ENCODE results near the gene SLC4A11. TPM values are rescaled to one million over a fixed set of nuclear protein-coding genes. Genes with fewer than 3 reads are reported as not detected.
A peak's percentile ranks its signal among the peaks of the same experiment; 100 is the strongest.

SLC4A11 gene
- total RNA-seq, result 0.89 TPM

- intact Hi-C loops (cut with DNase I), result no loop called here
- DNase-seq (ENCODE audit: low spot score) (no peak), ATAC-seq (peak; percentile 34)
These were observed at the start of gene SLC4A11 for GRCh38 chr20:3239026-3239866. Gene SLC4A11 (minus strand): TSS chr20:3239190. CDS start chr20:3239137, 53 bp downstream.

DNA sequence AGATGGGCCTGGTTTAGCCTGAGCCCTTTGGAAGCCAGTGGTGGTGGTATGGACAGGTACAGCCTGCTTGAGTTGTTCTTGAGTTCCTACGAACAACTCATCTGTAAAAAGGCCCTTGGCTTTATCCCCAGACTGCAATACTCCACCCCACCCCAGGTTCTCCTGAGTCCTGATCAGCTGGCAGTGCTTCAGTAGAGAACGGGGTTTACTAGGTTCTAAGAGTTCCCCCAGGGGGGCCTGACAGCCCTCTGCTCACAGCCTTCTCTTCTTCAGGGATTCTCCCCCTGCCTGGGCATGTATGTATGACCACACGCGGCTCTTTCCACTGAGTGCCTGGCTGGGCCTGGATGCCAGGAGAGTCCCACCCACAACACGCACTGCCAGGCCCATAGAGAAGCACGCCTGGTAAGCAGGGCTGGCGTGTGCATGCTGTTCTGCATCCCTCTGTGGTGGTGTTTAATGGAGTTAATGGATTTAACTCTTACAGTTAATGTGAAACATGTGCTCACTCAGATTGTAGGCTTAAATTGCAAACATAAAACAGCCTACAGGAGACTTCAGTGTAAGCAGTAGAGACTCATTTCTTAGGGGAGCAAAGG lies 44.3 kb upstream of the SLC4A11 start:
- DNase-seq (ENCODE audit: low spot score), result no peak
- ATAC-seq, result no peak
- intact Hi-C loops (cut with DNase I), result no loop called here

DNA sequence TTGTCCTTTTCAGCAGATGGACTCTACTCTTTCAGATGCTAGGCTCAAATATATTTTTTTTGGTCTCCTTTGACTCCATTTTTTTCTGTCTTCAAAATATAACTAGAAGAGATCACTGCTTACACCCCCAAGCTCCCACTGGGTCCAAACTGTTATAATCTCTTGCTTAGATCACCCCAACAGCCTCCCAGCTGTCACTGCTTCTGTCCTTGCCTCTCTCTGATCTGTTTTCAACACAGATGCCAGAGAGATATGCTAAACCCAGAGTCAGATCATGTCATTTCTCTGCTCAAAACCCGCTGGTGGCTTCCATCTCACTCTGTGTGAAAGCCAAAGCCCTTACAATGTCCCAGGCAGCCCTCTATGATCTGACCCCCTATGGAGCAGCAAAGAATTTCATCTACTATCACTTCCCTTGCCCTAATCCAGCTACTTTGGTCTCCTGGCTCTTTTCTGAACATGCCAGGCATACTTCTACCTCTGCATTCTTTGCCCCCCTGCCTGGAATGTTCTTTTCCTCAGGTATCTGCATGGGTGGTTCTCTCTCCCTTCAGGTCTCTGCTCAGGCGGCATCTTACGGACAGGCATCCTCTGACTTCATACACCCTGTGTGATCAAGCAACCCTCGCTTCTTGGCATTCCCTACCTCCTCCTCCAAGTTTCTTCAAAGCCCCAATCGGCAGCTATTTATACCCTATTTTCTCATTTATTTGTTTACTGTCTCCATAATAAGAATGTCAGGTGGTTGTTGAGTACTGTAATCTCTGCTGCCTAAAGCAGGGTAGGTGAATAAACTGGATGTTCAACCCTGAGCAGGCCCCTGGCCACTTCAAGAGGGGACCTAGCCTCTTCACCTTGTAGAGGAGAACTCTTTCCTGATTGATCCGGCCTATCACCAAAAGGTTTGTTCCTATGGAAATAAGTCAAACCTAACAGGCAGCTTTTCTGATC lies 43.6 kb upstream of the SLC4A11 start:
- ATAC-seq (no peak), DNase-seq (ENCODE audit: low spot score) (no peak)
- intact Hi-C loops (cut with DNase I), result no loop called here

DNA sequence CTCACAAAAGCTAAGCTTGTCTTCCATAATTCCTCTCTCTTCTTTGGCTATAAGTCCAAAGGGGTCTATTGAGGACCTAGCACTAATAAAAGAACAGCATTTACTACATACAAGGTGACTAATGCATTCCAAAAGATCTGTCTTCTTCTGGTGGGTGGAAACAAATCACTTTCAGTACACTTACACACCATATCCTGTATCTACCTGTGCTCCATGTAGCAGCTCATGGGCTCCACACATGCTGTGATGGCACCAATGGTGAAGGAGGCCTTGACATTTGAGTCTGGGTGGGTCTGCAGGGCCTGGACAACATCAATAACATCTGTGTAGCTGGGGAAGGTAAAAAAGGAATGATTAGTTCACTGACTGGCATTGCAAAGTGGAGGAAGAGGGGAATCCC lies 42.4 kb upstream of the SLC4A11 start:
- no peak for ATAC-seq
- no peak for DNase-seq (ENCODE audit: low spot score)
- intact Hi-C loops (cut with DNase I), result no loop called here

DNA sequence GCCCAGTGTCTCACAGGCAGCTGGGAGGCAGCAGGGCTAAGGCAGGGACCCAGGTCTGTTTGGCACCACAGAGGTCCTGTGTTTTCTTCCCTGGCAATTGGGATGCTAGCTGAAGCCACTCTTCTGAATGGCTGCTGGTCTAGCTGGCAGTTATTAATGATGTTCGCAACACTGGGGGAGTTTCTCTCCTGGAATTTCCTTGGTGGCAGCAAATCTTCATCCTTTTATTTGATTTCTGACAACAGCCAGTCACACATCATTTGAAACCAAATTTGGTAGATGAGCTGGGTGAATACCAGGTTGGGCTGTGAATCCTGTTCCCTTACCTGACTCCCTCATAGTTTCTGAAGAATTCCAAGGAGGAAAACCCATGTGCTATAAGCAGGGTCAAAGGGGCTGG lies 40.8 kb upstream of the SLC4A11 start:
- intact Hi-C loops (cut with DNase I), result no loop called here
- ATAC-seq, result no peak
- DNase-seq (ENCODE audit: low spot score), result no peak

GRCh38 chr20:3277686-3278465 lies 38.9 kb upstream of the SLC4A11 start:
- ATAC-seq, result no peak
- intact Hi-C loops (cut with DNase I), result no loop called here
- DNase-seq (ENCODE audit: low spot score), result no peak

DNA sequence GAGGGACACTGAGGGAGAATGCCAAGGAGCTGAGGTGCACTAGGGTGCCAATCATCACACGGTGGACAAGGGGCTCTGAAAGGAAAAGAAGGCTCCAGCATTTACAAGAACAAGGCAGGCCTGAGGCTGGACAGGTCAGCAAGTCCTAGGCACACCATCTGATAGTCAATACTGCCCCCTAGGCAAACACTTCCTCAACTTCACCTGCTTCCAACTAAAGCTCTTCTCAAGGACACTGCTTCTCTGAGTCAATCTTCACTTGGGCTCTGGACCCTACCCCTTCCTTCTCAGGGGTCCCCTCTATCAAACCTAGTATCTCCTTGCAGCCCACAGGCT lies 37.7 kb upstream of the SLC4A11 start:
- ATAC-seq, result peak; percentile 41

GRCh38 chr20:3275966-3276679 lies 37.1 kb upstream of the SLC4A11 start:
- ATAC-seq (no peak), DNase-seq (ENCODE audit: low spot score) (no peak)
- intact Hi-C loops (cut with DNase I), result no loop called here

More for the DNA sequence above, 37.7 kb upstream of the SLC4A11 start:
- no peak for DNase-seq (ENCODE audit: low spot score)
- intact Hi-C loops (cut with DNase I), result no loop called here

- DNase-seq (ENCODE audit: low spot score) (no peak), ATAC-seq (no peak)
- intact Hi-C loops (cut with DNase I), result no loop called here
These were observed 36.3 kb upstream of the SLC4A11 start for GRCh38 chr20:3275064-3275935.

DNA sequence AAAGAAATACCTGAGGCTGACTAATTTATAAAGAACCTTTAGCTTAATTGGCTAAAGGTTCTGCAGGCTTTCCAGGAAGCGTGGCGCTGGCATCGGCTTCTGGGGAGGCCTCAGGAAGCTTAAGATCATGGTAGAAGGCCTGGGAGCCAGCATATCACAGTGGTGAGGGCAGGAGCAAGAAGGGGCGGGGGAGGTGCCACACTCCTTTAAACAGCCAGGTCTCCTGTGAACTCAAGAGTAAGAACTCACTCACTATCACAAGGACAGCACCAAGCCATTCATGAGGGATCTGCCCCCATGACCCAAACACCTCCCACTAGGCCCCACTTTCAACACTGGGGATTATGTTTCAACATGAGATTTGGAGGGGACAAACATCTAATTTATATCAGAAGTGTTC lies 34.4 kb upstream of the SLC4A11 start:
- ATAC-seq, result no peak
- no peak for DNase-seq (ENCODE audit: low spot score)
- intact Hi-C loops (cut with DNase I), result no loop called here

DNA sequence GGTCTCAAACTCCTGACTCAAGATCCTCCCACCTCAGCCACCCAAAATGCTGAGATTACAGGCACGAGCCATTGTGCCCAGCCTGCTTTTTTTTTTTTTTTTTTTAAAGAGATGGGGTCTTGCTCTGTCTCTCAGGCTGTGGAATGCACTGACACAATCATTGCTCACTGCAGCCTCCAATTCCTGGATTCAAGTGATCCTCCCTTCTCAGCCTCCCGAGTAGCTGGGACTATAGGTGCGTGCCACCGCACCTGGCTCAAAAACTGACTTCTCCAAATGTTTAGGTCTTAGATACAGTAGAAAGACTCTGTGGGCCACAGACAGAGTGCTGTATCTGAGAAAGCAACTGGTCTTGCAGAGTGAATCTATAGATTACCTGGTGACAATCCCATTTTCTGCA lies 31.1 kb upstream of the SLC4A11 start:
- DNase-seq (ENCODE audit: low spot score) (no peak), ATAC-seq (no peak)
- intact Hi-C loops (cut with DNase I), result no loop called here

DNA sequence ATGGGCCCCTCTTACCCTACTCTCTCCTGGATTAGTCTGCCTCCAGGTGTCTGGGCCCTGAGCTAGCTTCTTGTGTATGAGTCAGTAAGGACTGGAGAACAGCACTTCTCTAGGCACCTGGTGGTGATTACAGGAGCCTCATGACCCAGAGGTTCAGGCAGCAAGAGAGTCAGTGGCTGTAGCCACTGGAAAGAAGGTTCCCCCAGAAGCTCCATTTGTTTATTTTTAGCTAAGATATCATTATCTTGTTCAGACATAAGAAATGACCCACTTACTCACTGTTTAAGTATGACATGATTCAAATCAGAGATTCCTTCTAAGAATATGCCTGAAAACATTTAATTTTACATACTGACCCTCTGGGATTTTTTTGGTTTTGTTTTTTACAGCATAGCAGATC lies 23.6 kb upstream of the SLC4A11 start:
- intact Hi-C loops (cut with DNase I), result no loop called here
- no peak for ATAC-seq
- DNase-seq (ENCODE audit: low spot score), result no peak

- ATAC-seq, result no peak
- intact Hi-C loops (cut with DNase I), result no loop called here
- no peak for DNase-seq (ENCODE audit: low spot score)
These were observed 19.4 kb upstream of the SLC4A11 start for GRCh38 chr20:3258429-3258828.

DNA sequence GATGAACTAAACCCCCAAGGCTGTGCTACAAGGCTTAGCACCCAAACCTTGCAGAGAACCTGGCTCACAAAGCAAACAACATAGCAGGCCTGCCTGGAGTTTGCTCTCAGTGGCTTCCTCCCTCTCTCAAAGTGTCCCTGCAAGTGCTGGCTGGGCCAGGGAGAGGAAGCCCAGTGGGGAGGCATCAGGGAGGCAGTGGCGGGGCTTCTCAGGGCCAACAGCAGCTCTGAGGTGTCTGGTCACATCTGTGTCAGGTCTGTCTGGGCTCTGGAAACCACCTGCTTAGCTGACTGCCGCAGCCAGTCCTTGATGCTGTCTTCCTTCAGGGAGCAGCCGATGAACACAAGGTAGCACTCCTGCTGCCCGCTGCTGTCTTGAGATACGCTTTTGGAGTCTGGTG lies 16.7 kb upstream of the SLC4A11 start:
- DNase-seq (ENCODE audit: low spot score) (no peak), ATAC-seq (no peak)
- intact Hi-C loops (cut with DNase I), result no loop called here

DNA sequence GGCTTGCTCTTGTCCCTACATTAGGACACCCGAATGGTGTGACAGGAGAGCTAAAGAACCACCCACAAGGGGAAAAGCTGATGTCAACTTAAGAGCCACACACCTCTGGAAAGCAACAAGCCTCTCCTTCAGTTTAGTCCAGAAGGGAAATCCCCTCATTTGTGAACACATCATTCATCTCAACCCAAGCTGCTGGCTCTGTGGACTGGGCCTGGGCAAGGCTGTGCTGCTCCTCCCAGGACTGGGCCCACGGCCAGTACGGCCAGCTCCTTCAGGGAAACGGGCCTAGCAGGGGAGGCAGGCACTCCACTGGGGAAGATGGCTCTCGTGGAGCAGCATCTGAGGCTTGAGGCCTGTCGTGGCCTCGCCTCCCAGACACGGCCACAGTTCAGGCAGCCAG lies 12.8 kb upstream of the SLC4A11 start:
- DNase-seq (ENCODE audit: low spot score) (no peak), ATAC-seq (peak; percentile 60)
- intact Hi-C loops (cut with DNase I), result no loop called here

- intact Hi-C loops (cut with DNase I), result no loop called here
- no peak for ATAC-seq
- DNase-seq (ENCODE audit: low spot score), result no peak
These were observed 11.1 kb upstream of the SLC4A11 start for GRCh38 chr20:3250091-3250504.

- DNase-seq (ENCODE audit: low spot score) (no peak), ATAC-seq (peak; percentile 7)
- intact Hi-C loops (cut with DNase I), result no loop called here
These were observed 10.0 kb upstream of the SLC4A11 start for GRCh38 chr20:3248993-3249347.
